Small intestine (tissue), 7 donors: ENCODE results near the gene JAKMIP1. TPM values are rescaled to one million over a fixed set of nuclear protein-coding genes. Genes with fewer than 3 reads are reported as not detected.

Experiments used
- DNase-seq, 2 donors: peaks; one replicate each; pipeline versions ENCODE4 v3.0.0 to v3.0.0-alpha.2; 2013
- FAIRE-seq: peaks from 2 replicates; lab custom pipeline; 2012; peaks lifted over from hg19 to GRCh38; lab: Jason Lieb, UNC
- H3K27ac ChIP-seq, 3 donors: one replicate each; pipeline ENCODE4 v1.5.1; 2013; ENCODE audit warnings: low read length in 2 of 3, mild to moderate bottlenecking in 2 of 3, control low read depth in 1 of 3, inconsistent platforms in 1 of 3, low read depth in 1 of 3, moderate library complexity in 1 of 3
- H3K27me3 ChIP-seq, 3 donors: one replicate each; pipeline ENCODE4 v1.6.1; 2013; ENCODE audit warnings: low read length in 3 of 3, inconsistent platforms in 1 of 3; ENCODE audit not compliant: control insufficient read depth in 3 of 3, insufficient read depth in 3 of 3
- H3K36me3 ChIP-seq, 3 donors: one replicate each; pipeline ENCODE4 v1.6.1; 2013; ENCODE audit warnings: low read length in 3 of 3, inconsistent platforms in 1 of 3, low read depth in 1 of 3, mild to moderate bottlenecking in 1 of 3, moderate library complexity in 1 of 3; ENCODE audit not compliant: control insufficient read depth in 3 of 3, insufficient read depth in 2 of 3
- H3K4me1 ChIP-seq, 3 donors: one replicate each; pipeline ENCODE4 v1.6.1; 2013; ENCODE audit warnings: low read length in 2 of 3, inconsistent platforms in 1 of 3, low read depth in 1 of 3, mild to moderate bottlenecking in 1 of 3, moderate library complexity in 1 of 3; ENCODE audit not compliant: control insufficient read depth in 3 of 3, insufficient read depth in 2 of 3
- H3K4me3 ChIP-seq, 3 donors: one replicate each; pipeline ENCODE4 v1.5.1; 2013; ENCODE audit warnings: low read length in 3 of 3, control low read depth in 1 of 3, inconsistent platforms in 1 of 3, low read depth in 1 of 3, mild to moderate bottlenecking in 1 of 3, moderate library complexity in 1 of 3
- H3K9me3 ChIP-seq, 2 donors: one replicate each; pipeline ENCODE4 v1.6.1; 2013; ENCODE audit warnings: low read depth in 1 of 2, low read length in 1 of 2; ENCODE audit not compliant: control insufficient read depth in 2 of 2, insufficient read depth in 1 of 2
- WGBS, 3 donors: extraction: QIAGEN DNeasy Blood & Tissue Kit; methylation state at CpG; one replicate each; pipeline ENCODE4 v1.1.7; 2013; 5-methylcytosine and 5-hydroxymethylcytosine counted together
- polyA plus RNA-seq, 4 donors: library from polyadenylated mRNA; stranded (reverse) in 3 of 4; unstranded in 1 of 4; fragments of 200-250 nt in 3 of 4; fragments of 120-200 nt in 1 of 4; gene quantifications; one replicate each; pipeline versions ENCODE4 v1.2.1 to v1.2.3, GENCODE V29; 2013
- donor health status: healthy with polysubstance abuse.
- donor health status: control.
- donor health status: control.
- donor health status: Bipolar disorder and iron deficiency.
- donor health status: healthy.

The JAKMIP1 gene
- polyA plus RNA-seq, 4 donors, result 0.25 to 1.8 (median 1.0) TPM

DNA sequence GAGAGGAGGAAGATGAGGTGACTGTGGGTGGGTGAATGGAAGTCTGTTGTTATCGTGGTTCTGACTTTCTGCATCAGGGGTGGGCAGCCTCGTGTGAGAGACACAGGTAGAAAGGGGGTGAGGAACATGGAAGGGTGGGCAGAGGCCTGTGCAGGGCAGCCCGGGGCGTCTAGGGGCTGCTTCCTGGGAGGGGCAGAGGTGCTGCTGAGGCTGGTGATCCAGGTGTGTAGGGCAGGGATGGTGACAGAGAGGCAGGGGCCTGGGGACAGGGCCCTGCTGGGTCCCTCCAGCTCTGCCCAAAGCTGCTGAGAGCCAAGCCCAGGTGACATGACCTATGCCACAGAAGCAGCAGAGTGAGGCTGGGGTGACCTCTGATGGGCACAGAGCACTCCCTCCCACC is 92.5 kb downstream of the JAKMIP1 start:
- Histone ChIP-seq H3K27ac (no peak overlapping the region), H3K4me1 (no peaks in the 10 kb centered on the region), H3K9me3 (no peaks in the 10 kb centered on the region), H3K4me3 (no peak overlapping the region), H3K27me3 (peaks cover 0 to 9% (median 0%) of the 10 kb centered on the region in 3 donors), H3K36me3 (no peaks in the 10 kb centered on the region)
- no peak for DNase-seq
- 55 to 64% (median 63%) methylated on average over 3 to 4 of the region's 4 CpGs for WGBS, 3 donors
- no peak for FAIRE-seq

DNA sequence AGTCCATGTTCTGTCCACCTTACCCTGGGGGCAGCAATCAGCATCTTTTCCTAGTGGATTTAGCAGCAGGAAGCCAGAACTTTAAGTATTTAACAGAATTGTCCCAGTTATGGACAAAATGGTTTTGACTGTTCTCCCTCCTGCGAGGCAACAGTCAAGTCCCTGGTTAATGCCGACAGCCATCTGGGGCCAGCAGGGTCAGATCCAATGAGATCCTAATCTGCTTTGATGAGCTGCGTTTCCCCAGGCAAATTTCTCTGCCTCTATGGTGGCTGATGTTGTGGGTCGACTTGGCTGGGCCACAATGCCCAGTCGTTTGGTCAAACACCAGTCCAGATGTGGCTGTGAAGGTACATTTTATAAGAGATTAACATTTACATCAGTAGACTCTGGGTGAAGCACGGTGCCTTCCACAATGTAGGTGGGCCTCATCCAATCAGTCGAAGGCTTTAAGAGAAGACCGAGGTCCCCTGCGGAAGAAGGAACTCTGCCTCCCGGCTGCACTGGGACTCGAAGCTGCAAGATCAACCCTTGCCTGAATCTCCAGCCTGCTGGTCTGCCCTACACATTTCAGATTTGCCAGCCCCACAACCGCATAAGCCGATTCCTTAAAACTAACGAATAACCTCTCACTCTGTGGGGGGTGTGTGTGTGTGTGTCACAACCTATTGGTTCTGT is 93.1 kb downstream of the JAKMIP1 start:
- Histone ChIP-seq H3K9me3 (no peaks in the 10 kb centered on the region), H3K36me3 (no peaks in the 10 kb centered on the region), H3K4me1 (no peaks in the 10 kb centered on the region), H3K27me3 (peaks cover 0 to 9% (median 0%) of the 10 kb centered on the region in 3 donors), H3K4me3 (no peak overlapping the region), H3K27ac (no peak overlapping the region)
- DNase-seq, result no peak
- 76 to 86% (median 76%) methylated on average over 14 of the region's 14 CpGs for WGBS, 3 donors
- no peak for FAIRE-seq

DNA sequence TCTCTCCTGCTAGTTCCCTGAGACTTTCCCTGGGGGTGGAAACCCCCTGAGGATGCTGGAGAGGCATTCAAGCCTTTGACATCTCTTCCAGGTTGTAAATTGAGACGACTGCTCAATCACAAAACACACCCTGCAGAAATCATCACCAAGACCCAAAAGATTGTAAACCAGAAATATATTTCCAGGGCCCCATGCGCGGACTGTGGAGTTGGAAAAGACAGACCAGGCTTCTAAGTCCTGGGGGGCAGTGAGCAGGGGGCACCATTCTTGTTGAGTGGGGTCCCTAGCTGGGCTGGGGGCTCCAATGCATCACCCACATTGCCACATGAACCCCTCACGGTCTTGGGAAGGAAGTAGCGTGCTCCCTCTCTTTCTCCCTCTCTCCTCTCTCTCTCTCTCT is 94.2 kb downstream of the JAKMIP1 start:
- Histone ChIP-seq H3K27ac (no peak overlapping the region), H3K4me3 (no peak overlapping the region), H3K4me1 (no peaks in the 10 kb centered on the region), H3K36me3 (no peaks in the 10 kb centered on the region), H3K27me3 (peaks cover 0 to 9% (median 0%) of the 10 kb centered on the region in 3 donors), H3K9me3 (no peaks in the 10 kb centered on the region)
- no peak for DNase-seq
- WGBS, 3 donors, result 75 to 80% (median 75%) methylated on average over 5 of the region's 5 CpGs
- FAIRE-seq, result no peak

DNA sequence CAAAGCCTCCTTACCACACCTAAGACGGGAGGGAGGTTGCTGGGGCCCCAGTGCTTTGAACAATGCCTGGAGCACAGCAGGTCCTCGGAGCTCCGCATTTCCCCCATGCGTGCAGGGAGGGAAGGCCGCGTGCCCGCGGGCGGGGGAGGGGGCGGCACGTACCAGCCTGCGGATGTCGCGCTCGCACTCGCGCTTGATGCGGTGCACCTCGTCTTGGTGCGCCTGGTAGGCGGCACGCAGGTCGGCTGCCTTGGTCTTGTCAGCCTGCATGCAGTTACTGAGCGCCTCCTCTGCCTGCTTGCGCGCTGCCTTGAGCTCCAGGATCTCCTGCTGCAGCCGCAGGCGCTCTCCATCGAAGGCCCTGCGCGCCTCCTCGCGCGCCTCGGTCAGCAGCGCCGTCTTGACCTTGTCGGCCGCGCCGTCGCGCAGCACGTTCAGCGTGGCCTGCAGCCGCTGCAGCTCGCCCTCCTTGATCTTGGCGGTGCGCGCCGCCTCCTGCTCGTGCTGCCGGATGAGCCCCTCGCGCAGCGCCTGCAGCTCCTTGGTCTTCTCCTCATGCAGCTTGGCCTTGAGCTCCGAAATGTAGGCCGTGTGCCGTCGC is 94.9 kb downstream of the JAKMIP1 start:
- H3K4me3 ChIP-seq, result no peak overlapping the region
- H3K27ac ChIP-seq, result no peak overlapping the region
- H3K27me3 ChIP-seq, result peaks cover 0 to 9% (median 0%) of the 10 kb centered on the region in 3 donors
- H3K9me3 ChIP-seq, result no peaks in the 10 kb centered on the region
- H3K36me3 ChIP-seq, result no peaks in the 10 kb centered on the region
- WGBS, 3 donors, result 63 to 65% (median 64%) methylated on average over 54 to 60 of the region's 60 CpGs
- DNase-seq, result no peak
- H3K4me1 ChIP-seq, result no peaks in the 10 kb centered on the region
- FAIRE-seq, result no peak

DNA sequence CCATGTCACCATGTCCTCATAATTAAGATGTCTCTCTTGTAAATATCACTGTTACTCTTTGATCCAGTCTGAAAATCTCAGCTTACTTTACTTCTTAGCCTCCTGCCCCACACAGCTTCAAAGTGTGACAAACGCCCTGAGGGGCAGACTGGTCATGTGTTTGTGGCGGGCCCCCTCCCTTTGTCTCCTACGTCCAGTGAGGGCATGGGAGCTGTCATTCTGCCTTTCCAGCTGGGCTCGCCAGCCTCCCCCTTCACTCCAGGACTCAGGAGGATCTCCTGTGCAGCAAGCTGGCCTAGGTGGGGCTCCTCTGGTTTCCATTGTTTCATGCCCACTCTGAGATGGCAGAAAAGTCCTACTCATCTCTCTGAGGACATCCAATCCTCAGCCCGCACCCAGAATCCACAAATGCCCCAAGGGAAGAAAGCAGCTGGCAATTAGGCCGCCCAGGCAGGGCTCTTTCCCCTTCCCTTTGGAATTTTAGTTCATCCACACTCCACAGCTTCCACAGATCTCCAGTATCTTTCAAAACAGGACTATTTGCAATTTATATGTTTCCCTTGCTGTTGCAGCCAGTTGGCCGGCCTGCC is 95.7 kb downstream of the JAKMIP1 start:
- FAIRE-seq (no peak), DNase-seq (no peak)
- WGBS, 3 donors, result 59 to 68% (median 64%) methylated on average over 7 of the region's 7 CpGs
- H3K9me3 ChIP-seq, result no peaks in the 10 kb centered on the region
- no peak overlapping the region for H3K27ac ChIP-seq
- H3K36me3 ChIP-seq, result no peaks in the 10 kb centered on the region
- H3K4me1 ChIP-seq, result no peaks in the 10 kb centered on the region
- H3K4me3 ChIP-seq, result no peak overlapping the region
- peaks cover 0 to 9% (median 0%) of the 10 kb centered on the region in 3 donors for H3K27me3 ChIP-seq

DNA sequence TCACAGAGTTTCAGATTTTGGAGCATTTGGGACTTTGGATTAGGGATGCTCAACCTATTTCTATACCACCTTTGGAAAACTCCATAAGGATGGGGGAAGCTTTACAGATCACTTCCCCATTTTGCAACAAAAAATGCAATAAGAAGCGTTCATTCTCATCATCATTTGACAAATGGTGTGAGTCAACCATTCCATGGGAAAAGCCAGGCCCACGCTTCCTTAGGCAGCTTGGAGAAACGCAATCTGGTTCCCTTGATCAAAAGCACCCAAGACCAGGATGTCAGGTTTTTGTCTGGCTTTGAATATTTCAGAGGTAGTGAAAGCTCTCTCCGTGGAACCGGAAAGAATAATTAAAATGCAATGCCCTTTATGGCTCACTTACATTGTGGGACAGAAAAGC is 102.8 kb downstream of the JAKMIP1 start:
- no peak for DNase-seq
- Histone ChIP-seq H3K9me3 (no peaks in the 10 kb centered on the region), H3K27me3 (no peaks in the 10 kb centered on the region), H3K36me3 (no peaks in the 10 kb centered on the region), H3K4me3 (no peak overlapping the region), H3K4me1 (no peaks in the 10 kb centered on the region), H3K27ac (no peak overlapping the region)
- 86 to 89% (median 86%) methylated on average over 5 of the region's 5 CpGs for WGBS, 3 donors
- FAIRE-seq, result no peak

DNA sequence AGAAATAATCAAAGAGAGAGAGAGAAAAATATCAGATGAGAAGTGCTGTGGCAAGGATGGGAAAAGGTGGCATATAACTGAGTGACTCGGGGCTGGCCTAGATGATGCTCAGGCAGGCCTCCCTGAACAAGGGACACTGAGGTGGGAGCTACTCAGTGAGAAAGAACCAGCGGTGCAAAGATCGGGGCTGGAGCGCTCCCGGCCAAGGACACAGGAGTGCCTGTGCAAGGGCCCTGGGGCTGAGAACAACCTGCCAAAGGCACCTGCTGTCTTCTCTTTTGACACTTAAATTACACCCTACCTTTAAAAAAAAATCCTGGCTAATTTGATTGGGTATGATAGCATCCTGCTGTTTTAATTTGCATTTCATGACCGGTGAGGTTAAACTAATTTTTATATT is 104.5 kb downstream of the JAKMIP1 start:
- WGBS, 3 donors, result 85 to 92% (median 89%) methylated on average over 6 of the region's 6 CpGs
- Histone ChIP-seq H3K36me3 (no peaks in the 10 kb centered on the region), H3K9me3 (no peaks in the 10 kb centered on the region), H3K4me3 (no peak overlapping the region), H3K4me1 (no peaks in the 10 kb centered on the region), H3K27me3 (no peaks in the 10 kb centered on the region), H3K27ac (no peak overlapping the region)
- FAIRE-seq (no peak), DNase-seq (no peak)

DNA sequence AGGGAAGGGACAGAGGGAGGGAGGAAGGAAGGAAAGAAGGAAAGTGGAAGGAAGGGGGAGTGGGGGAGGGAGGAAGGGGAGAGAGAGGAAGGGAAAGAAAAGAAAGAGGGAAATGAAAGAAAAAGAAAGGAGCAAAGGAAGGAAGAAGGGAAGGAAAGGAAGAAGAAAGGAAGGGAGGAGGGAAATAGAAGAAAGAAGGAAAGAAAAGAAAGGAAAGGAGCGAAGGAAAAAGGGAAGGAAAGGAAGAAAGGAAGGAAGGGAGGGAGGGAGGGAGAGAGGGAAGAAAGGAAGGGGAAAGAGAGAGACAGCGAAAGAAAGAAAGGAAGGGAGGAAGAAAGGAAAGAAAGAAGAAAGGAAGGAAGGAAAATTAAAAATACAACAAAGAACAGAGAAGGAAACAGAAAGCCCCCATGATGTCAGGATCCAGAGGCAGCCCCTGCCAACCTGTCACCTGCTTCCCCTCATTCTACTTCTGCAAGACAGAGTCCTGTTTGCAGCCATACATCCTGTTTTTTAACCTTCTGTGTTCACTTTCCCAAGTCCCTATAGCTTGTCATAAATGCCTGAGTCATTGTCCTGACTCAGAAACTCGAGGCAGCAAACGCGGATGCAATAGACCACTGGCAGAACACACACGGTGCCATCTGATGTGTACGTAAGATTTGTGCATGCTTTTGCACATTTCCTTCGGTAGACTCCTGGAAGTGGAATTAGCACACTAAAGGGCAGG is 105.2 kb downstream of the JAKMIP1 start:
- 42 to 52% (median 50%) methylated on average over 8 of the region's 8 CpGs for WGBS, 3 donors
- H3K4me1 ChIP-seq, result no peaks in the 10 kb centered on the region
- no peak overlapping the region for H3K27ac ChIP-seq
- no peaks in the 10 kb centered on the region for H3K27me3 ChIP-seq
- H3K4me3 ChIP-seq, result no peak overlapping the region
- H3K9me3 ChIP-seq, result no peaks in the 10 kb centered on the region
- H3K36me3 ChIP-seq, result no peaks in the 10 kb centered on the region
- FAIRE-seq (no peak), DNase-seq (no peak)
